ENCODE results near the gene SLFN11.
"Not testable (repeated sequence)": the region's sequence is repeated elsewhere in the genome, so short reads cannot be mapped to it uniquely, and the experiment has no call there.

Gene SLFN11

GRCh38 chr17:35350493-35350892, 22.9 kb downstream of the SLFN11 start:
- DNase-seq, result no peak

GRCh38 chr17:35345926-35346771, 27.3 kb downstream of the SLFN11 start:
- peak; percentile 65 for DNase-seq

- DNase-seq, result no peak
These were observed 27.9 kb downstream of the SLFN11 start for GRCh38 chr17:35345445-35345925.

GRCh38 chr17:35344262-35344661, 29.2 kb downstream of the SLFN11 start:
- no peak for DNase-seq

- no peak for DNase-seq
These were observed 31.1 kb downstream of the SLFN11 start for GRCh38 chr17:35342276-35342675.

- no peak for DNase-seq
These were observed 31.9 kb downstream of the SLFN11 start for GRCh38 chr17:35341411-35341992.

- no peak for DNase-seq
These were observed 35.2 kb downstream of the SLFN11 start for GRCh38 chr17:35338230-35338629.

GRCh38 chr17:35337364-35337763, 36.1 kb downstream of the SLFN11 start:
- no peak for DNase-seq

- not testable (repeated sequence) for DNase-seq
These were observed 39.8 kb downstream of the SLFN11 start for GRCh38 chr17:35333578-35333977.

- DNase-seq, result no peak
These were observed 50.7 kb downstream of the SLFN11 start for GRCh38 chr17:35322749-35323148.

GRCh38 chr17:35315971-35316370, 57.5 kb downstream of the SLFN11 start:
- DNase-seq, result no peak

- peak; percentile 21 for DNase-seq
These were observed 58.1 kb downstream of the SLFN11 start for GRCh38 chr17:35315283-35315682.

- DNase-seq, result no peak
These were observed 58.8 kb downstream of the SLFN11 start for GRCh38 chr17:35314415-35315216.

- peak; percentile 14 for DNase-seq
These were observed 59.5 kb downstream of the SLFN11 start for GRCh38 chr17:35313875-35314409.

- DNase-seq, result peak; percentile 88
These were observed 60.4 kb downstream of the SLFN11 start for GRCh38 chr17:35312790-35313711.

- DNase-seq, result no peak
These were observed 61.1 kb downstream of the SLFN11 start for GRCh38 chr17:35312346-35312745.

GRCh38 chr17:35309345-35309744, 64.1 kb downstream of the SLFN11 start:
- DNase-seq, result not testable (repeated sequence)
